Sigmoid colon (tissue), 4 donors: Measurements from ENCODE around the gene CDC34.
A peak's percentile ranks its signal among the peaks of the same experiment; 100 is the strongest.

Experiments used
- CTCF ChIP-seq, 4 experiments: fragments of 450-650 bp in 3 of 4; fragments of 200-600 bp in 1 of 4; IDR thresholded peaks; one replicate each; pipeline ENCODE4 v1.5.1; 2016 to 2019; ENCODE audit warnings: antibody characterized with exemption in 4 of 4, mild to moderate bottlenecking in 3 of 4, moderate library complexity in 2 of 4
- EP300 ChIP-seq, 4 donors: sonication (generic); formaldehyde crosslinking; IDR thresholded peaks; one replicate each; pipeline ENCODE4 v1.6.1; 2017; ENCODE audit warnings: antibody characterized with exemption in 4 of 4
- POLR2A ChIP-seq, 2 donors: fragments of 450-650 bp; IDR thresholded peaks; one replicate each; pipeline ENCODE4 v1.6.1; 2016; ENCODE audit warnings: antibody characterized with exemption in 2 of 2, mild to moderate bottlenecking in 2 of 2, moderate library complexity in 2 of 2
- POLR2AphosphoS5 ChIP-seq, 4 donors: sonication (generic); formaldehyde crosslinking; IDR thresholded peaks; one replicate each; pipeline ENCODE4 v1.6.1; 2017; ENCODE audit warnings: antibody characterized with exemption in 4 of 4

GRCh38 chr19:532561-533363 lies 1.2 kb downstream of the CDC34 start:
- TF ChIP-seq CTCF (IDR thresholded peaks at IDR 0.05), result peak; percentile 43 to 49 (median 44)
- TF ChIP-seq POLR2A (IDR thresholded peaks at IDR 0.05), result no peak
- TF ChIP-seq POLR2AphosphoS5 (IDR thresholded peaks at IDR 0.05), result peak in 3 of 4 donors; percentile 39 to 55 (median 54)
- no peak for TF ChIP-seq EP300 (IDR thresholded peaks at IDR 0.05)
